ENCODE data around the gene KRTAP3-3.

The KRTAP3-3 gene

GRCh38 chr17:40956401-40957254 lies 37.3 kb downstream of the KRTAP3-3 start:
- peak; percentile 82 for DNase-seq

- DNase-seq = no peak
Observed at GRCh38 chr17:40953881-40954280, 40.1 kb downstream of the KRTAP3-3 start.

GRCh38 chr17:40952661-40953060 lies 41.3 kb downstream of the KRTAP3-3 start:
- no peak for DNase-seq

GRCh38 chr17:40952154-40952553 lies 41.8 kb downstream of the KRTAP3-3 start:
- no peak for DNase-seq

- no peak for DNase-seq
Observed at GRCh38 chr17:40951011-40951622, 42.8 kb downstream of the KRTAP3-3 start.

GRCh38 chr17:40950176-40950575 lies 43.8 kb downstream of the KRTAP3-3 start:
- DNase-seq = no peak

- no peak for DNase-seq
Observed at GRCh38 chr17:40949418-40949817, 44.5 kb downstream of the KRTAP3-3 start.

GRCh38 chr17:40947929-40948328 lies 46.0 kb downstream of the KRTAP3-3 start:
- DNase-seq = no peak

- no peak for DNase-seq
Observed at GRCh38 chr17:40945414-40945813, 48.5 kb downstream of the KRTAP3-3 start.

GRCh38 chr17:40944531-40944930 lies 49.4 kb downstream of the KRTAP3-3 start:
- DNase-seq = no peak
